Measurements from ENCODE around the gene TRAF3.
A peak's percentile ranks its signal among the peaks of the same experiment; 100 is the strongest.

Gene TRAF3

GRCh38 chr14:102911541-102911951, 134.3 kb downstream of the TRAF3 start:
- no peak for DNase-seq

- DNase-seq = no peak
Observed at GRCh38 chr14:102911991-102912761, 134.9 kb downstream of the TRAF3 start.

GRCh38 chr14:102913341-102914211, 136.3 kb downstream of the TRAF3 start:
- no peak for DNase-seq

- peak in 1 of 2 experiments; percentile 24 for DNase-seq
Observed at GRCh38 chr14:102914474-102915291, 137.4 kb downstream of the TRAF3 start.

- DNase-seq = no peak
Observed at GRCh38 chr14:102915292-102916110, 138.3 kb downstream of the TRAF3 start.

- DNase-seq = no peak
Observed at GRCh38 chr14:102916347-102917055, 139.3 kb downstream of the TRAF3 start.

- DNase-seq = no peak
Observed at GRCh38 chr14:102917056-102917385, 139.8 kb downstream of the TRAF3 start.

GRCh38 chr14:102917469-102918211, 140.4 kb downstream of the TRAF3 start:
- peak; percentile 53 to 81 for DNase-seq

- DNase-seq = no peak
Observed at GRCh38 chr14:102918438-102918837, 141.2 kb downstream of the TRAF3 start.

- no peak for DNase-seq
Observed at GRCh38 chr14:102920273-102920997, 143.2 kb downstream of the TRAF3 start.

GRCh38 chr14:102920998-102921304, 143.7 kb downstream of the TRAF3 start:
- DNase-seq = no peak

- DNase-seq = no peak
Observed at GRCh38 chr14:102922490-102923200, 145.4 kb downstream of the TRAF3 start, which contains the start of gene AMN. Gene AMN (plus strand): TSS chr14:102922663. CDS start chr14:102922689, 26 bp downstream.

GRCh38 chr14:102923201-102923924, 146.1 kb downstream of the TRAF3 start:
- DNase-seq = no peak

GRCh38 chr14:102923925-102924486, 146.8 kb downstream of the TRAF3 start:
- DNase-seq = no peak

- no peak for DNase-seq
Observed at GRCh38 chr14:102924632-102925588, 147.7 kb downstream of the TRAF3 start.

GRCh38 chr14:102925646-102926045, 148.4 kb downstream of the TRAF3 start:
- DNase-seq = no peak

GRCh38 chr14:102926104-102926503, 148.9 kb downstream of the TRAF3 start:
- DNase-seq = no peak
